Amniotic epithelial cell (primary cell): Measurements from ENCODE around the gene PAN3.
A peak's percentile ranks its signal among the peaks of the same experiment; 100 is the strongest.

ENCODE experiments used
- DNase-seq: peaks from one replicate; pipeline ENCODE4 v3.0.0-alpha.2; 2010; ENCODE audit warnings: low read depth

Gene PAN3

DNA sequence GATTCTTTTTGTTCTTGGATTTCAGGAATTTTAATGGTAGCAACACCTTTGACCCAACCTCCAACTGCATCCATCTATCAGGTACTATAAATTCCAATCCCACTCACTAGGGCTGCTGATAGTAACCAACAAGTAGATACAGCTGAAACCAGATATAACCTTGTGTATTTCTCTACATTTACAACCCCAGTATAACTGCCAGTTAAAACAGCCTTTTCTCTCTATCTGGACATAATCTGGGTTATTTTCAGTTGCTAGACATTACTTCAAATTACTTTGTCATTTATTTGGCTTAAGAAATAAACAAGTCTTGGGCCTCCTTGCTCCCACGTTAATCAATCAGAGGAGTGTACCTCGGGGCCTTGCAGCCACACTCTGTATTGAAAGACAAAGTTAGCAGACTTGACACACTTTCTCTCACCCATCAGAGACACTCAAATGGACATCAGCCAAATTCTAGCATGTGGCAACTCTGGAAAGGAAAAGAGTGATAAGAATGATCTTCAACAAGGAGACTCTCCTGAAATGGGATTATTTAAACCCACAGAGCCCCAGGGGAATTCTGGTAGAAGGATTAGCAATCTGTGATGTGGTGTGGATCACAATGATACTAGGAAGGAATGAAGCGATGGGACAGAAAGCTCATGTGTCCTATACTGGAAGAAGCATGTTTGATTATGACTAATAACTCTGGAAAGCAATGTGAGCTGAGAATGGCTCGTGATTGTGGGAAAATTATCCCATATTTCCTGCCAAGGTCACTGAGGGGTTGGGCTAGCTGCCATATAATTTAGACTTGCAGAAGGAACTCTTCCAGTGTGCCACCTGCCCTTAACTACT, 199.0 kb downstream of the PAN3 start:
- DNase-seq: peak; percentile 68

DNA sequence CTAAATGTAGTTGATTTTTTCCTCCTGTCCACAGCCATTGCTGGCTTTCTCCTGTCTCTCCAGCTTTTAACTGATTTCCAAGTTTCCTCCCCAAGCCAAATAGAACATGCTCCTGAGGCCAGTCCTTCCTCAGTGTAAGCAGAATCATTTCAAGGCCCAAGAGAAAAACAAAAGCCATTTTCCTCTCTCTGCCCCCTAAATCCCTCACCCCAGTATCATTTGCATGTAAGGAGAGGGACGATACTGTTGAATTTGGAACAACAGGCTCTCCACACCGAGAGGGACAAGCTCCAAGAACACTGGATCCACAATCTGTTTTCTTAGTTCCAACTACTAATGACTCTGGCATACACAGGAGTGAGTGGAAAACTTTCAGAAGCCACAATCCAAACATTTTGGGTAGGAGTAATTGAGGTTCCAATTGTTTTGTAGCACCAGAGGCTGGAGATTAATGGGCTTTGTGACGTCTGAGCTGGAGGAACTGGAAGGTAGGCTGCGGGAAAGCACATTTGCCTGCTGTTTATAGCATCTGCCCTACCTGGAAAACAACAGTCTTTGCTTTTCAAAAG, 199.7 kb downstream of the PAN3 start:
- DNase-seq: no peak

DNA sequence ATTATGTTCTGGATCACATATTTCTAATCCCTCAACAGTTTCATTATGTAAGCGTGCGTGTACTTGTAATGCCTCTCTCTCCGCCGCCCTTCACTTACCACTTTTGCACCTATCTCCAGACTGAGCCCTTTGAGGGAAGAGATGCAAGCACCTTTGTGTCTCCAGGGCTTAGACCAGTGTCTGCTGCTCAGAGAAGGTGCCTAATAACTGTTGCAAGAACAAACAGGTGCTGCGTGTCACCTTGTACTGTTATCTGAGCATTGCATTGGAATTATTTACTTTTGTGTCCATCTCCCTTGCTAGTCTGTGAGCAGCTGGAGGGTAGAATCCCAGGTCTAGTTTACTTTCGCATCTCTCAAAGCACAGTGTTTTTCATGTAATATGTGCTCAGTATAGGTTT, 200.4 kb downstream of the PAN3 start:
- DNase-seq: no peak

DNA sequence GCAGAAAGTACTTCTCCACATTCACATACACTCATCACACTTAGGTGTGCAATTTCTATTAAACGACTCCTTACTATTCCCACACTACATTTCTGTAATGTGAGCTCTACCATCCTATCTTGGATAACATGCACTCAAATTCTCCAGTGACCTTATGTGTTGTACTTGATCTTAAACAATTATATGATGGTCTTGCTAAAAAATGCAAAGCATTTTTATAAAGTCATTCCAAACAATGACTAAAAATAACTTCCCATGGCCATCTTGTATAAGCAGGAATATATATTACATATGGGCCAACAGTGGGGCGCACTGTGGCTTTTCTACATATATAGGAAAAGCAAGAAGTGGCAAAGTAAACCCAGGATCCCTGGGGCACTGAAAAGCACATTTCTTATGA, 201.1 kb downstream of the PAN3 start:
- DNase-seq: no peak

DNA sequence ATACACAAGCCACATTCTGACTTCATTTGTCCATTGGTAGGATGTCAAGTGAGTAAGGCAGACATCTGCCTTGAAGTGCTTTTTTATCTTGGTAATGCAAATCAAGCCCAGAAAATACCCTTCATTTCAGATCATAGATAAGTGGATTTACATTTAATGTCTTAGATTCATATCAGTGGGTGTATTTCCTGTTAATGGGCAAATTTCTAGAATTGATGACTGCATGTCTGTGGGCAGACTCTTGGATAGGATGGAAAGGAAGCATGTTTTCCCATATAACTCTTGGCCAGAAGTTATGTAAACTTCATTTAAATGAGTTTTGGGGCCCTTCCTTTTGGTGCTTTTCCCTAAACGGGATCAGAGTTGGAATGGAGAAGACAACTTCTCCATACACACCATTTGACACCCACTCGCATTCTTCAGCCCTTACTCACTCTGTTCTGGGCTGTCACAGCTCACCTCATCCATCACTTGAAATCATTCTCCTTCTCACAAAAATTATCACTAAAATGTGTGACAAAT, 202.0 kb downstream of the PAN3 start:
- DNase-seq: peak; percentile 41

DNA sequence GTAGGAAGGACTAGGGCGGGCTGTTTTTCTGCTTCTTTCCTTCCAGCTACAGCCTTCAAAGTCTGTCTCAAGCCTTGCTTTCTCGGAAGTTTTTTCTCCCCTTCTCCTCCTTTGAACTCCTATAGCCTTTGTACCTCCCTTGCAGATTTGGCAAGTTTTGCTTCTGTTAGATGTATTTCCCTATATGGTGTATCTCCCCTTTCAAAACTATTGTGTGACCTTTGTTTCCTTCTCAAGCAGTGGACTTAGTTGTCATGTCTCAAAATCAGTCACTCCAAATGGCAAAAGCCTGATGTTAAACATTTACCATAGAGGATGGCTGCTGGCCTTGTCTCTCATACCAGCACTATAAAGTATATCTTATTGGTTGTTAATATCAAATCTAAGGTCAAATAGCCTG, 203.9 kb downstream of the PAN3 start:
- no peak for DNase-seq

DNA sequence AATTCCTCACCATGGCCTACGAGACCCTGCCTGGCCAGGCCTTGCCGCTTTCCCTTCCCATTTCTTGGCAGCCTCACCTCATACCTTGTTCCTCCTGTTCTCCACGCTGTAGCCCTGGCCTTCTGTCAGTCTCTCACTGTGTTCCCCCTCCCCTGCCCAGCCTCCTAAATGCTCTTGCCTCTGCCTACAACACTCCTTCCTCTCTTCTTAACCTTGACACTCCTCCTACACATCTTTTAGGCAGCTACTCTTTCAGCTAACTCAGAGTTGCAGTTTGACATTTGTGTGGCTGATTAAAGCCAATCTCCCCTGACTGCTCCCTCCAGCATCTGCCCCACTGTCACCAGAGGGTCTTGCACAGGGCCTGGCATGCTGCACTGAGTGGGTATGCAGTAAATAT, 205.8 kb downstream of the PAN3 start:
- no peak for DNase-seq
